Measurements from ENCODE around the gene CABP7.

- no peak for TF ChIP-seq EZH2 (IDR thresholded peaks at IDR 0.05; ENCODE audit: borderline replicate concordance, low read length)
- TF ChIP-seq, protein P1, sequence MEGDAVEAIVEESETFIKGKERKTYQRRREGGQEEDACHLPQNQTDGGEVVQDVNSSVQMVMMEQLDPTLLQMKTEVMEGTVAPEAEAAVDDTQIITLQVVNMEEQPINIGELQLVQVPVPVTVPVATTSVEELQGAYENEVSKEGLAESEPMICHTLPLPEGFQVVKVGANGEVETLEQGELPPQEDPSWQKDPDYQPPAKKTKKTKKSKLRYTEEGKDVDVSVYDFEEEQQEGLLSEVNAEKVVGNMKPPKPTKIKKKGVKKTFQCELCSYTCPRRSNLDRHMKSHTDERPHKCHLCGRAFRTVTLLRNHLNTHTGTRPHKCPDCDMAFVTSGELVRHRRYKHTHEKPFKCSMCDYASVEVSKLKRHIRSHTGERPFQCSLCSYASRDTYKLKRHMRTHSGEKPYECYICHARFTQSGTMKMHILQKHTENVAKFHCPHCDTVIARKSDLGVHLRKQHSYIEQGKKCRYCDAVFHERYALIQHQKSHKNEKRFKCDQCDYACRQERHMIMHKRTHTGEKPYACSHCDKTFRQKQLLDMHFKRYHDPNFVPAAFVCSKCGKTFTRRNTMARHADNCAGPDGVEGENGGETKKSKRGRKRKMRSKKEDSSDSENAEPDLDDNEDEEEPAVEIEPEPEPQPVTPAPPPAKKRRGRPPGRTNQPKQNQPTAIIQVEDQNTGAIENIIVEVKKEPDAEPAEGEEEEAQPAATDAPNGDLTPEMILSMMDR (IDR thresholded peaks at IDR 0.05; ENCODE audit: low read length): no peak
These were observed 17.5 kb upstream of the CABP7 start for GRCh38 chr22:29702000-29702930.
